GM23338 (cell line): ENCODE results near the gene SPHK1. TPM values are rescaled to one million over a fixed set of nuclear protein-coding genes. Genes with fewer than 3 reads are reported as not detected.

ENCODE experiments used
- ATAC-seq: fragments of 200-7000 bp; cut with Tn5 transposase; 3 replicates; pipeline ENCODE4 v1.9.1; 2020
- DNase-seq: peaks from one replicate; pipeline ENCODE4 v3.0.0-alpha.2; 2015; ENCODE audit warnings: low spot score
- H2AFZ ChIP-seq: fragments of 200-600 bp; sonication (generic); 2 replicates; pipeline ENCODE4 v1.8.0; 2016; ENCODE audit warnings: antibody characterized with exemption, mild to moderate bottlenecking, moderate library complexity
- H3F3A ChIP-seq: fragments of 200-600 bp; sonication (generic); replicated peaks from 2 replicates; pipeline ENCODE4 v1.8.0; 2017; ENCODE audit warnings: antibody characterized with exemption, mixed run types, low read depth
- H3K27ac ChIP-seq: fragments of 200-600 bp; sonication (generic); 2 replicates; pipeline ENCODE4 v1.6.1; 2016; ENCODE audit warnings: low read depth
- H3K27me3 ChIP-seq: fragments of 200-600 bp; sonication (generic); 2 replicates; pipeline ENCODE4 v1.8.0; 2016; ENCODE audit warnings: mild to moderate bottlenecking, mixed run types, moderate library complexity; ENCODE audit not compliant: insufficient read depth
- H3K36me3 ChIP-seq: fragments of 200-600 bp; sonication (generic); 2 replicates; pipeline ENCODE4 v1.8.0; 2016; ENCODE audit warnings: mild to moderate bottlenecking; ENCODE audit not compliant: insufficient read depth
- H3K4me1 ChIP-seq: fragments of 200-600 bp; sonication (generic); 2 replicates; pipeline ENCODE4 v1.8.0; 2016; ENCODE audit warnings: mild to moderate bottlenecking, moderate library complexity; ENCODE audit not compliant: insufficient read depth
- H3K4me2 ChIP-seq: fragments of 200-600 bp; sonication (generic); 2 replicates; pipeline ENCODE4 v1.7.1; 2017; ENCODE audit warnings: mixed run types
- H3K4me3 ChIP-seq: fragments of 200-600 bp; sonication (generic); 2 replicates; pipeline ENCODE4 v1.6.1; 2016; ENCODE audit warnings: mixed run types
- H3K79me2 ChIP-seq: fragments of 200-600 bp; sonication (generic); replicated peaks from 2 replicates; pipeline ENCODE4 v1.8.0; 2017; ENCODE audit warnings: mild to moderate bottlenecking; ENCODE audit not compliant: insufficient read depth
- H3K9me2 ChIP-seq: fragments of 200-600 bp; sonication (generic); 2 replicates; pipeline ENCODE4 v1.8.0; 2017; ENCODE audit not compliant: insufficient read depth
- H4K20me1 ChIP-seq: fragments of 200-600 bp; sonication (generic); replicated peaks from 2 replicates; pipeline ENCODE4 v1.8.0; 2017; ENCODE audit warnings: mild to moderate bottlenecking; ENCODE audit not compliant: insufficient read depth
- H3K27ac Mint-ChIP-seq: 2 replicates; pipeline ENCODE4 v1.8.0; 2020; ENCODE audit warnings: inconsistent platforms, mild to moderate bottlenecking, moderate library complexity, mixed read lengths
- H3K27me3 Mint-ChIP-seq: 3 replicates; pipeline ENCODE4 v1.8.0; 2022; ENCODE audit warnings: low read depth, mild to moderate bottlenecking, moderate library complexity, mixed read lengths, inconsistent platforms; ENCODE audit not compliant: insufficient read depth, poor library complexity
- H3K36me3 Mint-ChIP-seq: 3 replicates; pipeline ENCODE4 v1.8.0; 2021; ENCODE audit warnings: low read depth, mild to moderate bottlenecking, inconsistent platforms, moderate library complexity, mixed read lengths
- H3K4me1 Mint-ChIP-seq: 3 replicates; pipeline ENCODE4 v1.8.0; 2020; ENCODE audit warnings: mild to moderate bottlenecking, inconsistent platforms, mixed read lengths
- H3K4me3 Mint-ChIP-seq: 3 replicates; pipeline ENCODE4 v1.8.0; 2021; ENCODE audit warnings: moderate library complexity, mild to moderate bottlenecking, inconsistent platforms, mixed read lengths
- H3K9me3 Mint-ChIP-seq: 3 replicates; pipeline ENCODE4 v1.8.0; 2020; ENCODE audit warnings: moderate library complexity, mild to moderate bottlenecking, inconsistent platforms, mixed read lengths
- CREB1 ChIP-seq: fragments of 250-450 bp; sonication (Bioruptor Pico); IDR thresholded peaks from 2 replicates; pipeline ENCODE4 v1.5.0; 2020; ENCODE audit warnings: low read depth, mild to moderate bottlenecking, moderate library complexity
- ETS1 ChIP-seq: IDR thresholded peaks from 2 replicates; pipeline ENCODE4 v1.6.1; 2016; ENCODE audit warnings: antibody characterized with exemption
- EZH2 ChIP-seq: fragments of 200-600 bp; sonication (generic); IDR thresholded peaks from one replicate; pipeline ENCODE4 v1.8.0; 2017; ENCODE audit warnings: antibody characterized with exemption, mild to moderate bottlenecking, low read depth; ENCODE audit not compliant: unreplicated experiment
- EZH2phosphoT487 ChIP-seq: fragments of 200-600 bp; sonication (generic); IDR thresholded peaks from one replicate; pipeline ENCODE4 v1.8.1; 2018; ENCODE audit warnings: antibody characterized with exemption; ENCODE audit not compliant: unreplicated experiment
- JUNB ChIP-seq: IDR thresholded peaks from one replicate; pipeline ENCODE4 v1.6.1; 2016; ENCODE audit warnings: antibody characterized with exemption; ENCODE audit not compliant: unreplicated experiment
- REST ChIP-seq: IDR thresholded peaks from one replicate; pipeline ENCODE4 v1.6.1; 2018; ENCODE audit warnings: antibody characterized with exemption; ENCODE audit not compliant: unreplicated experiment
- STAT1 ChIP-seq: IDR thresholded peaks from one replicate; pipeline ENCODE4 v1.6.1; 2016; ENCODE audit warnings: antibody characterized with exemption; ENCODE audit not compliant: unreplicated experiment
- ZNF114 ChIP-seq: fragments of 250-450 bp; sonication (Bioruptor Pico); IDR thresholded peaks from 2 replicates; pipeline ENCODE4 v1.5.0; 2020; ENCODE audit warnings: mild to moderate bottlenecking, moderate library complexity
- ZNF331 ChIP-seq: fragments of 250-450 bp; sonication (Bioruptor Pico); IDR thresholded peaks from 2 replicates; pipeline ENCODE4 v1.5.0; 2020; ENCODE audit warnings: low read depth, mild to moderate bottlenecking, moderate library complexity
- ZNF462 ChIP-seq: fragments of 250-450 bp; sonication (Bioruptor Pico); IDR thresholded peaks from 2 replicates; pipeline ENCODE4 v1.5.0; 2020; ENCODE audit warnings: mild to moderate bottlenecking, moderate library complexity
- polyA plus RNA-seq: library from polyadenylated mRNA; unstranded; fragments of >200 nt; fragmentation: Nextera tagmentation; extraction: Ambion mirVana; gene quantifications from 2 replicates; pipeline ENCODE4 v1.2.1, GENCODE V29; 2016
- total RNA-seq: library from RNA; depleted of rRNA; stranded (reverse); fragments of >200 nt; shearing (Covaris generic); gene quantifications from 2 replicates; pipeline ENCODE4 v1.2.3, GENCODE V29; 2014

The SPHK1 gene
- total and polyA plus RNA-seq, 2 experiments from 2014 or later, result 1.3 to 3.2 TPM

GRCh38 chr17:76404256-76404655, 19.8 kb downstream of the SPHK1 start (continued):
- TF ChIP-seq REST (no peak), EZH2phosphoT487 (no peak), EZH2 (no peak), STAT1 (no peak), JUNB (no peak), ETS1 (no peak)

GRCh38 chr17:76404976-76405563, 20.7 kb downstream of the SPHK1 start:
- Histone ChIP-seq H3K36me3 (peaks cover 30% of the 10 kb centered on the region), H3K4me3 (no peak overlapping the region), H3K79me2 (peaks cover 48% of the 10 kb centered on the region), H3K4me2 (no peak overlapping the region), H4K20me1 (peaks cover 19% of the 10 kb centered on the region), H3K9me2 (no peaks in the 10 kb centered on the region), H3K27ac (no peak overlapping the region; the same call in 1 of the 2 replicates), H3K4me1 (no peaks in the 10 kb centered on the region), H2AFZ (no peak overlapping the region), H3F3A (peaks cover 4% of the 10 kb centered on the region; the same call in 1 of the 2 replicates), H3K27me3 (no peaks in the 10 kb centered on the region)
- DNase-seq, result no peak
- H3K27ac Mint-ChIP-seq, result no peak overlapping the region
- no peak overlapping the region for H3K4me3 Mint-ChIP-seq
- ATAC-seq, result no peak
- peaks cover 8% of the 10 kb centered on the region for H3K27me3 Mint-ChIP-seq
- H3K9me3 Mint-ChIP-seq, result no peaks in the 10 kb centered on the region; the same call in 2 of the 3 replicates
- H3K36me3 Mint-ChIP-seq, result peaks cover 63% of the 10 kb centered on the region
- peaks cover 17% of the 10 kb centered on the region for H3K4me1 Mint-ChIP-seq
- TF ChIP-seq REST (no peak), EZH2phosphoT487 (no peak), ZNF462 (CRISPR knock-in tag) (no peak), ZNF114 (CRISPR knock-in tag) (no peak), JUNB (no peak), CREB1 (no peak), ZNF331 (CRISPR knock-in tag) (no peak)
